ENCODE data around the gene RPRM. TPM values are rescaled to one million over a fixed set of nuclear protein-coding genes. Genes with fewer than 3 reads are reported as not detected.

The RPRM gene
- total RNA-seq, 1 donor from 2014 or later: not detected

- Histone ChIP-seq H3K4me3 (no peak overlapping the region), H3K9me3 (replicated peaks) (no peaks in the 10 kb centered on the region), H3K27me3 (ENCODE audit: low read depth) (peaks cover 98% of the 10 kb centered on the region), H3K27ac (replicated peaks) (no peak overlapping the region), H3K36me3 (no peaks in the 10 kb centered on the region), H3K4me1 (peaks cover 28% of the 10 kb centered on the region)
- no peak for DNase-seq
- intact Hi-C loops (cut with micrococcal nuclease): no loop called here
- no peak for TF ChIP-seq CTCF (IDR thresholded peaks at IDR 0.05; ENCODE audit: borderline replicate concordance)
Observed at GRCh38 chr2:153479573-153479972, 1.0 kb upstream of the RPRM start.

GRCh38 chr2:153477636-153478288 is 800 bp downstream of the RPRM start:
- Histone ChIP-seq H3K9me3 (replicated peaks) (no peaks in the 10 kb centered on the region), H3K27me3 (ENCODE audit: low read depth) (peaks cover 100% of the 10 kb centered on the region), H3K4me3 (peak overlapping the region; percentile 68), H3K27ac (replicated peaks) (no peak overlapping the region), H3K36me3 (no peaks in the 10 kb centered on the region), H3K4me1 (peaks cover 28% of the 10 kb centered on the region)
- DNase-seq: no peak
- intact Hi-C loops (cut with micrococcal nuclease): no loop called here
- no peak for TF ChIP-seq CTCF (IDR thresholded peaks at IDR 0.05; ENCODE audit: borderline replicate concordance)

GRCh38 chr2:153476816-153477635 is 1.5 kb downstream of the RPRM start:
- no peak for TF ChIP-seq CTCF (IDR thresholded peaks at IDR 0.05; ENCODE audit: borderline replicate concordance)
- peaks cover 28% of the 10 kb centered on the region for H3K4me1 ChIP-seq
- DNase-seq: no peak
- H3K36me3 ChIP-seq: no peaks in the 10 kb centered on the region
- intact Hi-C loops (cut with micrococcal nuclease): no loop called here
- H3K9me3 ChIP-seq (replicated peaks): no peaks in the 10 kb centered on the region
- H3K27ac ChIP-seq (replicated peaks): no peak overlapping the region
- H3K27me3 ChIP-seq (ENCODE audit: low read depth): peaks cover 98% of the 10 kb centered on the region
- peak overlapping the region; percentile 68 for H3K4me3 ChIP-seq

- Histone ChIP-seq H3K4me1 (peaks cover 28% of the 10 kb centered on the region), H3K36me3 (no peaks in the 10 kb centered on the region), H3K27me3 (ENCODE audit: low read depth) (peaks cover 93% of the 10 kb centered on the region), H3K4me3 (no peak overlapping the region), H3K9me3 (replicated peaks) (no peaks in the 10 kb centered on the region), H3K27ac (replicated peaks) (no peak overlapping the region)
- no peak for DNase-seq
- TF ChIP-seq CTCF (IDR thresholded peaks at IDR 0.05; ENCODE audit: borderline replicate concordance): no peak
- intact Hi-C loops (cut with micrococcal nuclease): no loop called here
Observed at GRCh38 chr2:153476491-153476815, 2.1 kb downstream of the RPRM start.

GRCh38 chr2:153474876-153475435 is 3.6 kb downstream of the RPRM start:
- intact Hi-C loops (cut with micrococcal nuclease): no loop called here
- Histone ChIP-seq H3K9me3 (replicated peaks) (no peaks in the 10 kb centered on the region), H3K27me3 (ENCODE audit: low read depth) (peaks cover 78% of the 10 kb centered on the region), H3K36me3 (no peaks in the 10 kb centered on the region), H3K27ac (replicated peaks) (no peak overlapping the region), H3K4me1 (peaks cover 28% of the 10 kb centered on the region), H3K4me3 (no peak overlapping the region)
- no peak for TF ChIP-seq CTCF (IDR thresholded peaks at IDR 0.05; ENCODE audit: borderline replicate concordance)
- no peak for DNase-seq

Data from left ventricle myocardium inferior (tissue), 1 donor.